ENCODE data around the gene RIPOR2. TPM values are rescaled to one million over a fixed set of nuclear protein-coding genes. Genes with fewer than 3 reads are reported as not detected.

RIPOR2 gene
- polyA plus RNA-seq, 3 donors: 154 to 181 (median 179) TPM

DNA sequence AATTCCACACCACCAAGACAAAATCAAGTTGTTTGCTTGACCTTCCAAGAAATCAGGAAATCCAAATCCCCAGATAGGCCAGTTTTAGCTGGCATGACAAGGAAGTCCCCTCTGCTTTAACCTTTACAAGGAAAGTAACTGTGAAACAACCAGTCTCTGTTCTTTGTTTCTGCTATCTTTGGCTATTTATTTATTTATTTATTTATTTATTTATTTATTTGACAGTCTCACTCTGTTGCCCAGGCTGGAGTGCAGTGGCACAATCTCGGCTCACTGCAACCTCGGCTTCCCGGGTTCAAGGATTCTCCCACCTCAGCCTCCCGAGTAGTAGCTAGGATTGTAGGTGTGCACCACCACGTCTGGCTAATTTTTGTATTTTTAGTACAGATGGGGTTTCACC is 175.6 kb downstream of the RIPOR2 start:
- no CpG with 5 or more reads among the region's 5 CpGs for WGBS (ENCODE audit: insufficient coverage)
- intact Hi-C loops (cut with micrococcal nuclease): loop anchor here in 1 of 2 donors (5.0 kb wide), 1 partner anchor 33 kb away; no protein-coding TSS in a partner anchor
- Histone ChIP-seq H2AFZ (ENCODE audit: insufficient read depth, low read depth, low read length, poor library complexity, severe bottlenecking) (no peak overlapping the region), H3K4me2 (replicated peaks; ENCODE audit: extremely low read depth, low read length, poor library complexity, severe bottlenecking) (no peak overlapping the region), H3K4me3 (replicated peaks in 1 of 3; ENCODE audit: low read depth in 2 of 3, low read length in 3 of 3) (no peak overlapping the region), H3K9ac (ENCODE audit: insufficient read depth, low read length, poor library complexity, severe bottlenecking) (no peak overlapping the region), H3K36me3 (replicated peaks in 1 of 2; ENCODE audit: control insufficient read depth in 1 of 2, insufficient read depth in 2 of 2, low read length in 2 of 2) (no peaks in the 10 kb centered on the region), H3K79me2 (ENCODE audit: insufficient read depth, low read length) (no peaks in the 10 kb centered on the region), H3K9me3 (replicated peaks in 1 of 2; ENCODE audit: control insufficient read depth in 1 of 2, insufficient read depth in 1 of 2, low read length in 2 of 2) (no peaks in the 10 kb centered on the region), H4K20me1 (ENCODE audit: insufficient read depth, low read length) (no peaks in the 10 kb centered on the region), H3K27me3 (ENCODE audit: control insufficient read depth in 2 of 2, insufficient read depth in 2 of 2, low read length in 2 of 2) (no peaks in the 10 kb centered on the region), H3K4me1 (ENCODE audit: control insufficient read depth in 1 of 2, insufficient read depth in 2 of 2, low read length in 2 of 2) (peaks cover 15 to 23% of the 10 kb centered on the region in 2 donors), H3K27ac (ENCODE audit: low read depth in 1 of 2, low read length in 2 of 2) (no peak overlapping the region)
- peaks cover 0 to 2% of the 10 kb centered on the region in 2 donors for H3K36me3 Mint-ChIP-seq
- TF ChIP-seq, protein P1, sequence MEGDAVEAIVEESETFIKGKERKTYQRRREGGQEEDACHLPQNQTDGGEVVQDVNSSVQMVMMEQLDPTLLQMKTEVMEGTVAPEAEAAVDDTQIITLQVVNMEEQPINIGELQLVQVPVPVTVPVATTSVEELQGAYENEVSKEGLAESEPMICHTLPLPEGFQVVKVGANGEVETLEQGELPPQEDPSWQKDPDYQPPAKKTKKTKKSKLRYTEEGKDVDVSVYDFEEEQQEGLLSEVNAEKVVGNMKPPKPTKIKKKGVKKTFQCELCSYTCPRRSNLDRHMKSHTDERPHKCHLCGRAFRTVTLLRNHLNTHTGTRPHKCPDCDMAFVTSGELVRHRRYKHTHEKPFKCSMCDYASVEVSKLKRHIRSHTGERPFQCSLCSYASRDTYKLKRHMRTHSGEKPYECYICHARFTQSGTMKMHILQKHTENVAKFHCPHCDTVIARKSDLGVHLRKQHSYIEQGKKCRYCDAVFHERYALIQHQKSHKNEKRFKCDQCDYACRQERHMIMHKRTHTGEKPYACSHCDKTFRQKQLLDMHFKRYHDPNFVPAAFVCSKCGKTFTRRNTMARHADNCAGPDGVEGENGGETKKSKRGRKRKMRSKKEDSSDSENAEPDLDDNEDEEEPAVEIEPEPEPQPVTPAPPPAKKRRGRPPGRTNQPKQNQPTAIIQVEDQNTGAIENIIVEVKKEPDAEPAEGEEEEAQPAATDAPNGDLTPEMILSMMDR (IDR thresholded peaks at IDR 0.05): no peak
- peaks cover 17% of the 10 kb centered on the region for H3K4me1 Mint-ChIP-seq
- no peak overlapping the region for H3K4me3 Mint-ChIP-seq
- no peaks in the 10 kb centered on the region for H3K9me3 Mint-ChIP-seq
- no peak overlapping the region for H3K27ac Mint-ChIP-seq
- DNase-seq: no peak
- peaks cover 0 to 2% (median 0%) of the 10 kb centered on the region in 3 donors for H3K27me3 Mint-ChIP-seq (ENCODE audit: low read depth in 3 of 3)

- Histone ChIP-seq H3K36me3 (replicated peaks in 1 of 2; ENCODE audit: control insufficient read depth in 1 of 2, insufficient read depth in 2 of 2, low read length in 2 of 2) (no peaks in the 10 kb centered on the region), H3K9ac (ENCODE audit: insufficient read depth, low read length, poor library complexity, severe bottlenecking) (no peak overlapping the region), H2AFZ (ENCODE audit: insufficient read depth, low read depth, low read length, poor library complexity, severe bottlenecking) (no peak overlapping the region), H3K4me2 (replicated peaks; ENCODE audit: extremely low read depth, low read length, poor library complexity, severe bottlenecking) (no peak overlapping the region), H4K20me1 (ENCODE audit: insufficient read depth, low read length) (no peaks in the 10 kb centered on the region), H3K27ac (ENCODE audit: low read depth in 1 of 2, low read length in 2 of 2) (no peak overlapping the region), H3K9me3 (replicated peaks in 1 of 2; ENCODE audit: control insufficient read depth in 1 of 2, insufficient read depth in 1 of 2, low read length in 2 of 2) (no peaks in the 10 kb centered on the region), H3K4me3 (replicated peaks in 1 of 3; ENCODE audit: low read depth in 2 of 3, low read length in 3 of 3) (no peak overlapping the region), H3K4me1 (ENCODE audit: control insufficient read depth in 1 of 2, insufficient read depth in 2 of 2, low read length in 2 of 2) (peaks cover 15 to 23% of the 10 kb centered on the region in 2 donors), H3K79me2 (ENCODE audit: insufficient read depth, low read length) (no peaks in the 10 kb centered on the region), H3K27me3 (ENCODE audit: control insufficient read depth in 2 of 2, insufficient read depth in 2 of 2, low read length in 2 of 2) (no peaks in the 10 kb centered on the region)
- H3K27me3 Mint-ChIP-seq (ENCODE audit: low read depth in 3 of 3): peaks cover 0 to 2% (median 0%) of the 10 kb centered on the region in 3 donors
- peaks cover 0 to under 1% (median 0%) of the 10 kb centered on the region in 7 donors for H3K9me3 Mint-ChIP-seq
- H3K36me3 Mint-ChIP-seq: peaks cover 0 to 2% of the 10 kb centered on the region in 2 donors
- 100% methylated on average over 3 of the region's 3 CpGs for WGBS (ENCODE audit: insufficient coverage)
- H3K27ac Mint-ChIP-seq: no peak overlapping the region
- TF ChIP-seq, protein P1 (IDR thresholded peaks at IDR 0.05): no peak
- no peak for DNase-seq
- H3K4me3 Mint-ChIP-seq: no peak overlapping the region
- H3K4me1 Mint-ChIP-seq: peaks cover 17% of the 10 kb centered on the region
- intact Hi-C loops (cut with micrococcal nuclease): loop anchor here (5.0 kb wide), 2 partner anchors 32 to 37 kb away; no protein-coding TSS in a partner anchor
These were observed 176.0 kb downstream of the RIPOR2 start for GRCh38 chr6:24759718-24760117.

Data from CD14-positive monocyte (primary cell).